ENCODE measurements around the gene KDM2A.
A peak's percentile ranks its signal among the peaks of the same experiment; 100 is the strongest.

Gene KDM2A

GRCh38 chr11:67118801-67119584 is at the start of gene KDM2A:
Gene KDM2A, plus strand, starts transcription at chr11:67119263. Its CDS starts 2,054 bp downstream, at chr11:67121317.
- peak; percentile 97 for DNase-seq

- peak; percentile 88 for DNase-seq
Observed at GRCh38 chr11:67071420-67072284, 47.4 kb upstream of the KDM2A start.

GRCh38 chr11:67072295-67072694 is 46.8 kb upstream of the KDM2A start:
- DNase-seq, result no peak

GRCh38 chr11:67073908-67074307 is 45.2 kb upstream of the KDM2A start:
- DNase-seq, result no peak

GRCh38 chr11:67076202-67076601 is 42.9 kb upstream of the KDM2A start:
- DNase-seq, result no peak

- DNase-seq, result no peak
Observed at GRCh38 chr11:67079065-67079705, 39.9 kb upstream of the KDM2A start.

- DNase-seq, result no peak
Observed at GRCh38 chr11:67082071-67082791, 36.8 kb upstream of the KDM2A start.

- no peak for DNase-seq
Observed at GRCh38 chr11:67083786-67084366, 35.2 kb upstream of the KDM2A start.

GRCh38 chr11:67085617-67086016 is 33.4 kb upstream of the KDM2A start:
- DNase-seq, result no peak

- no peak for DNase-seq
Observed at GRCh38 chr11:67090717-67091116, 28.3 kb upstream of the KDM2A start.

GRCh38 chr11:67095214-67095507 is 23.9 kb upstream of the KDM2A start:
- no peak for DNase-seq

- no peak for DNase-seq
Observed at GRCh38 chr11:67098799-67099429, 20.1 kb upstream of the KDM2A start.

- no peak for DNase-seq
Observed at GRCh38 chr11:67099831-67100324, 19.2 kb upstream of the KDM2A start.

GRCh38 chr11:67102664-67103063 is 16.4 kb upstream of the KDM2A start:
- no peak for DNase-seq

GRCh38 chr11:67105964-67106363 is 13.1 kb upstream of the KDM2A start:
- no peak for DNase-seq

GRCh38 chr11:67111261-67111660 is 7.8 kb upstream of the KDM2A start:
- no peak for DNase-seq

GRCh38 chr11:67113231-67113721 is 5.8 kb upstream of the KDM2A start:
- DNase-seq, result peak; percentile 26

- DNase-seq, result no peak
Observed at GRCh38 chr11:67114275-67114896, 4.7 kb upstream of the KDM2A start.

GRCh38 chr11:67116758-67117105 is 2.3 kb upstream of the KDM2A start:
- DNase-seq, result no peak

GRCh38 chr11:67117176-67117575 is 1.9 kb upstream of the KDM2A start:
- DNase-seq, result no peak

- DNase-seq, result peak; percentile 57
Observed at GRCh38 chr11:67117672-67118180, 1.3 kb upstream of the KDM2A start.

Data from stimulated activated CD8-positive, alpha-beta memory T cell treated with anti-CD3 and anti-CD28 coated beads, Interleukin-4, amount 100 ng/mL, for 48 hours (primary cell).